Pancreas (tissue), 10 donors: ENCODE data around the gene LCN10. TPM values are rescaled to one million over a fixed set of nuclear protein-coding genes. Genes with fewer than 3 reads are reported as not detected.

Source experiments
- ATAC-seq, 4 donors: fragments of 200-7000 bp; cut with Tn5 transposase; one replicate each; pipeline versions ENCODE4 v1.8.0 to v1.9.1; 2020; ENCODE audit warnings: mild to moderate bottlenecking in 4 of 4, moderate library complexity in 4 of 4
- DNase-seq, 6 donors: peaks; one replicate each; pipeline ENCODE4 v3.0.0-alpha.2; 2020
- FAIRE-seq: peaks from 2 replicates; lab custom pipeline; 2012; peaks lifted over from hg19 to GRCh38; lab: Jason Lieb, UNC
- H3K27ac ChIP-seq, 4 donors: fragments of 200-600 bp; sonication (generic); 1 replicate in 3 of 4; 2 replicates in 1 of 4; pipeline versions ENCODE4 v1.5.0 to v1.8.0; 2020
- H3K27me3 ChIP-seq, 4 donors: fragments of 200-600 bp; one replicate each; pipeline ENCODE4 v1.8.0; 2021
- H3K36me3 ChIP-seq, 3 donors: fragments of 200-600 bp; sonication (generic) in 1 of 3; one replicate each; pipeline versions ENCODE4 v1.5.0 to v1.8.0; 2020 to 2021
- H3K4me1 ChIP-seq, 3 donors: fragments of 200-600 bp; one replicate each; pipeline ENCODE4 v1.8.0; 2021
- H3K4me3 ChIP-seq, 4 donors: fragments of 200-600 bp; sonication (generic) in 2 of 4; one replicate each; pipeline versions ENCODE4 v1.5.0 to v1.8.0; 2020 to 2021
- H3K9me3 ChIP-seq, 4 donors: fragments of 200-600 bp; one replicate each; pipeline ENCODE4 v1.8.0; 2021
- CTCF ChIP-seq, 4 donors: fragments of 200-600 bp; sonication (generic) in 3 of 4; IDR thresholded peaks; one replicate each; pipeline versions ENCODE4 v1.5.0 to v1.8.0; 2021; ENCODE audit warnings: antibody characterized with exemption in 4 of 4
- WGBS, 2 donors: extraction: QIAGEN DNeasy Blood & Tissue Kit; methylation state at CpG; one replicate each; pipeline ENCODE4 v1.1.7; 2013; 5-methylcytosine and 5-hydroxymethylcytosine counted together
- intact Hi-C, 3 donors: fragments of 100-400 bp; cut with DNase I; formaldehyde crosslinking; loops; one replicate each; pipeline versions ENCODE4 v1.11.1 to v1.14.2; 2022
- polyA plus RNA-seq, 2 donors: library from polyadenylated mRNA; stranded (reverse); fragments of 200-250 nt; gene quantifications; one replicate each; pipeline ENCODE4 v1.2.3, GENCODE V29; 2013
- total RNA-seq, 6 donors: library from RNA; stranded (reverse); fragmentation: NEBNext Ultra II Directional in 4 of 6; extraction: Animal tissue kit (Norgen Biotek cat#: 25700) in 4 of 6; gene quantifications; one replicate each; pipeline versions ENCODE4 v1.2.1 to v1.2.4, GENCODE V29; 2021 to 2023
- donor health status: healthy with polysubstance abuse.
- donor health status: DM: no; HTN: no; CAD: no; lungs with moderate emphysema.
- donor health status: DM: no; HTN: no; CAD: no.
- donor health status: control.
- donor health status: control.
- donor health status: Bipolar disorder and iron deficiency.
- donor health status: DM: yes; HTN: yes; CAD: no.
- donor health status: DM: no; HTN: no; CAD: no.
- donor health status: DM: no; HTN: no; CAD: no.
- donor health status: DM: yes; HTN: yes; CAD: no.

LCN10 gene
- total and polyA plus RNA-seq, 8 donors: 0.16 to 54.0 (median 1.6) TPM

GRCh38 chr9:136740491-136740890, 2.2 kb downstream of the LCN10 start:
- H3K27ac ChIP-seq: no peak overlapping the region
- H3K27me3 ChIP-seq: no peaks in the 10 kb centered on the region
- no peak for FAIRE-seq
- no peaks in the 10 kb centered on the region for H3K9me3 ChIP-seq
- intact Hi-C loops: no loop called here
- DNase-seq: peak in 1 of 6 donors; percentile 64
- no peak overlapping the region for H3K4me3 ChIP-seq
- 65 to 76% methylated on average over 16 of the region's 16 CpGs for WGBS, 2 donors
- no peaks in the 10 kb centered on the region for H3K36me3 ChIP-seq
- H3K4me1 ChIP-seq: peaks cover 12 to 17% (median 14%) of the 10 kb centered on the region in 3 donors
- no peak for ATAC-seq
- no peak for TF ChIP-seq CTCF (IDR thresholded peaks at IDR 0.05)

- DNase-seq (peak in 1 of 6 donors; percentile 57), FAIRE-seq (no peak), ATAC-seq (no peak)
- Histone ChIP-seq H3K27me3 (no peaks in the 10 kb centered on the region), H3K4me1 (peaks cover 12 to 17% (median 14%) of the 10 kb centered on the region in 3 donors), H3K36me3 (no peaks in the 10 kb centered on the region), H3K27ac (no peak overlapping the region), H3K4me3 (no peak overlapping the region), H3K9me3 (no peaks in the 10 kb centered on the region)
- intact Hi-C loops: no loop called here
- WGBS, 2 donors: 69 to 85% methylated on average over 11 of the region's 11 CpGs
- TF ChIP-seq CTCF (IDR thresholded peaks at IDR 0.05): no peak
These were observed 2.7 kb downstream of the LCN10 start for GRCh38 chr9:136740069-136740468.

GRCh38 chr9:136739509-136739908, 3.2 kb downstream of the LCN10 start:
- ATAC-seq (no peak), FAIRE-seq (no peak), DNase-seq (peak in 1 of 6 donors; percentile 47)
- H3K4me3 ChIP-seq: no peak overlapping the region
- H3K9me3 ChIP-seq: no peaks in the 10 kb centered on the region
- H3K27ac ChIP-seq: no peak overlapping the region
- WGBS, 2 donors: 74 to 91% methylated on average over 23 of the region's 23 CpGs
- H3K36me3 ChIP-seq: no peaks in the 10 kb centered on the region
- intact Hi-C loops: no loop called here
- TF ChIP-seq CTCF (IDR thresholded peaks at IDR 0.05): no peak
- peaks cover 12 to 17% (median 14%) of the 10 kb centered on the region in 3 donors for H3K4me1 ChIP-seq
- H3K27me3 ChIP-seq: no peaks in the 10 kb centered on the region

GRCh38 chr9:136738960-136739359, 3.8 kb downstream of the LCN10 start:
- 78 to 87% methylated on average over 20 of the region's 20 CpGs for WGBS, 2 donors
- no peak overlapping the region for H3K27ac ChIP-seq
- ATAC-seq: no peak
- no peak overlapping the region for H3K4me3 ChIP-seq
- peak in 1 of 6 donors; percentile 35 for DNase-seq
- intact Hi-C loops: no loop called here
- H3K9me3 ChIP-seq: no peaks in the 10 kb centered on the region
- FAIRE-seq: no peak
- no peaks in the 10 kb centered on the region for H3K27me3 ChIP-seq
- no peaks in the 10 kb centered on the region for H3K36me3 ChIP-seq
- no peak for TF ChIP-seq CTCF (IDR thresholded peaks at IDR 0.05)
- peaks cover 12 to 17% (median 14%) of the 10 kb centered on the region in 3 donors for H3K4me1 ChIP-seq

- TF ChIP-seq CTCF (IDR thresholded peaks at IDR 0.05): no peak
- H3K4me1 ChIP-seq: peaks cover 0 to 2% (median 0%) of the 10 kb centered on the region in 3 donors
- peak in 2 of 6 donors; percentile 21 to 62 for DNase-seq
These were observed 6.8 kb downstream of the LCN10 start for GRCh38 chr9:136735812-136736480.

More at GRCh38 chr9:136735812-136736480, 6.8 kb downstream of the LCN10 start:
- ATAC-seq (no peak), FAIRE-seq (no peak)
- Histone ChIP-seq H3K27me3 (no peaks in the 10 kb centered on the region), H3K9me3 (no peaks in the 10 kb centered on the region), H3K4me3 (no peak overlapping the region), H3K27ac (no peak overlapping the region), H3K36me3 (no peaks in the 10 kb centered on the region)
- 82 to 85% methylated on average over 20 to 21 of the region's 21 CpGs for WGBS, 2 donors
- intact Hi-C loops: no loop called here
